Loucy (cell line): ENCODE results near the gene SMOC2.

ENCODE experiments used
- EZH2phosphoT487 ChIP-seq: fragments of 200-600 bp; IDR thresholded peaks from 2 replicates; pipeline ENCODE4 v1.6.1; 2018; ENCODE audit warnings: antibody characterized with exemption, mild to moderate bottlenecking, moderate library complexity, borderline replicate concordance
- TF ChIP-seq, protein P1 (sequence below): fragments of 200-600 bp; sonication (generic); conservative IDR thresholded peaks from 2 replicates; pipeline ENCODE4 v1.5.1; 2014; ENCODE audit warnings: mild to moderate bottlenecking, antibody characterized with exemption, low read length

DNA sequence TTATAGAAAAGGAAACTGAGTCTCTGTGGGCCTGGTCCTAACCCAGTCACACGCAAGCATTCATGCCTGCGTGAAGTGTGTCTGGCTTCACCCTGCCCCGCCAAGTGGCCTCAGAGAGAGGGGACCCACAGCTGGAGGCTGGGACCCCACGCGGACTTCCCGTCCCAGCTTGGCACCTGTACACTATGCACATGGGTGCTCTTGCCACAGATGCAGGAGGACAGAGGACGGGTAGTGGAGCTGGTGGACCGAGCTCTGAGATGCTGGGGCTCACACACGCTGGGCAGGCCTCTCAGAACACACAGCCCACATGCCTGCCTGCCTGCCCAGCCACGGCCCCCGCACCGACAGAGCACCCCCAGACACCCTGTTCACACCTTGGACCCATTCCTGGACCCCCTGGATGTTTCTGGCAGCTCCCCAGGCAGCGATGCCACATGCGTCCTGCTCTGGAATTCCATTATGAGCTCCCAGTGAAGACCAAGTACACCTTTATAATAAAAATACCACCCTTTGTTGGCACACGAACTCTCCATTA lies 24.9 kb upstream of the SMOC2 start:
- TF ChIP-seq, protein P1, sequence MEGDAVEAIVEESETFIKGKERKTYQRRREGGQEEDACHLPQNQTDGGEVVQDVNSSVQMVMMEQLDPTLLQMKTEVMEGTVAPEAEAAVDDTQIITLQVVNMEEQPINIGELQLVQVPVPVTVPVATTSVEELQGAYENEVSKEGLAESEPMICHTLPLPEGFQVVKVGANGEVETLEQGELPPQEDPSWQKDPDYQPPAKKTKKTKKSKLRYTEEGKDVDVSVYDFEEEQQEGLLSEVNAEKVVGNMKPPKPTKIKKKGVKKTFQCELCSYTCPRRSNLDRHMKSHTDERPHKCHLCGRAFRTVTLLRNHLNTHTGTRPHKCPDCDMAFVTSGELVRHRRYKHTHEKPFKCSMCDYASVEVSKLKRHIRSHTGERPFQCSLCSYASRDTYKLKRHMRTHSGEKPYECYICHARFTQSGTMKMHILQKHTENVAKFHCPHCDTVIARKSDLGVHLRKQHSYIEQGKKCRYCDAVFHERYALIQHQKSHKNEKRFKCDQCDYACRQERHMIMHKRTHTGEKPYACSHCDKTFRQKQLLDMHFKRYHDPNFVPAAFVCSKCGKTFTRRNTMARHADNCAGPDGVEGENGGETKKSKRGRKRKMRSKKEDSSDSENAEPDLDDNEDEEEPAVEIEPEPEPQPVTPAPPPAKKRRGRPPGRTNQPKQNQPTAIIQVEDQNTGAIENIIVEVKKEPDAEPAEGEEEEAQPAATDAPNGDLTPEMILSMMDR, result no peak
- TF ChIP-seq EZH2phosphoT487, result no peak
